GM12878 (cell line): ENCODE data around the gene MAPT. TPM values are rescaled to one million over a fixed set of nuclear protein-coding genes. Genes with fewer than 3 reads are reported as not detected.

Experiments used
- ATAC-seq: fragments of 200-7000 bp; cut with Tn5 transposase; 3 replicates; pipeline ENCODE4 v1.9.1; 2020; ENCODE audit warnings: mild to moderate bottlenecking, moderate library complexity
- BruUV-seq: library from RNA; stranded (reverse); fragments of 400-500 nt; replicated peaks from 2 replicates; lab custom pipeline; 2021; lab: Mats Ljungman, UMichigan
- CTCF ChIA-PET: fragments of 300-600 bp; sonication (Branson Sonifier 250); formaldehyde crosslinking; extraction: SDS; loops from one replicate; lab custom pipeline; 2021; ENCODE audit warnings: inconsistent platforms; lab: Yijun Ruan, JAX
- POLR2A ChIA-PET: fragments of 350-600 bp; formaldehyde crosslinking; extraction: SDS; loops from one replicate; lab custom pipeline; 2021; ENCODE audit warnings: inconsistent platforms; lab: Charles Lee
- RAD21 ChIA-PET: fragments of 300-600 bp; sonication (Branson Sonifier 250); formaldehyde crosslinking; loops from one replicate; lab custom pipeline; 2023; ENCODE audit warnings: antibody characterized with exemption; ENCODE audit not compliant: unreplicated experiment; lab: Charles Lee
- SMC1A ChIA-PET: fragments of 300-600 bp; sonication (Branson Sonifier 250); formaldehyde crosslinking; loops from one replicate; lab custom pipeline; 2023; ENCODE audit not compliant: unreplicated experiment, uncharacterized antibody; lab: Charles Lee
- DNase-seq: peaks from one replicate; pipeline ENCODE4 v3.0.0-alpha.2; 2011; ENCODE audit warnings: low read depth, low spot score
- FAIRE-seq: peaks from 3 replicates; lab custom pipeline; 2011; peaks lifted over from hg19 to GRCh38; lab: Jason Lieb, UNC
- H2AFZ ChIP-seq: 2 replicates; pipeline ENCODE4 v1.6.0; 2011; ENCODE audit warnings: low read depth, low read length, control low read depth; ENCODE audit not compliant: control insufficient read depth
- H3K27ac ChIP-seq: 2 replicates; pipeline ENCODE4 v1.5.1; 2011; ENCODE audit warnings: control low read depth; ENCODE audit not compliant: control insufficient read depth, insufficient read depth
- H3K27me3 ChIP-seq, 2 experiments: replicated peaks in 1 of 2; 2 replicates each; pipeline versions ENCODE4 v1.6.0 to v1.6.1; 2011; ENCODE audit warnings: low read length in 1 of 2; ENCODE audit not compliant: control insufficient read depth in 2 of 2, insufficient read depth in 2 of 2
- H3K36me3 ChIP-seq, 2 experiments: 2 replicates each; pipeline ENCODE4 v1.5.1; 2011; ENCODE audit warnings: low read length in 1 of 2; ENCODE audit not compliant: control insufficient read depth in 2 of 2, insufficient read depth in 2 of 2
- H3K4me1 ChIP-seq: 2 replicates; pipeline ENCODE4 v1.6.1; 2011; ENCODE audit warnings: mild to moderate bottlenecking, low read length, moderate library complexity, mixed read lengths; ENCODE audit not compliant: control insufficient read depth, insufficient read depth
- H3K4me2 ChIP-seq: 2 replicates; pipeline ENCODE4 v1.6.0; 2011; ENCODE audit warnings: control low read depth; ENCODE audit not compliant: control insufficient read depth, insufficient read depth
- H3K4me3 ChIP-seq: fragments of 200-600 bp; sonication (generic); 2 replicates; pipeline ENCODE4 v1.5.1; 2016
- H3K79me2 ChIP-seq: 2 replicates; pipeline ENCODE4 v1.6.0; 2011; ENCODE audit warnings: low read length; ENCODE audit not compliant: control insufficient read depth, insufficient read depth
- H3K9ac ChIP-seq: 2 replicates; pipeline ENCODE4 v1.8.0; 2011; ENCODE audit warnings: low read length, control low read depth, mixed read lengths; ENCODE audit not compliant: control insufficient read depth, insufficient read depth
- H3K9me3 ChIP-seq: replicated peaks from 3 replicates; pipeline ENCODE4 v1.5.1; 2011; ENCODE audit warnings: mild to moderate bottlenecking, low read length; ENCODE audit not compliant: control insufficient read depth, insufficient read depth
- H4K20me1 ChIP-seq: 2 replicates; pipeline ENCODE4 v1.6.0; 2011; ENCODE audit not compliant: control insufficient read depth, insufficient read depth
- CTCF ChIP-seq, 3 experiments: IDR thresholded peaks in 2 of 3; conservative IDR thresholded peaks in 1 of 3; 2 replicates each; pipeline ENCODE4 v1.5.1; 2011; ENCODE audit warnings: low read depth in 3 of 3, low read length in 3 of 3, mild to moderate bottlenecking in 3 of 3, control low read depth in 2 of 3, moderate library complexity in 2 of 3, inconsistent platforms in 1 of 3, mixed read lengths in 1 of 3; ENCODE audit not compliant: control insufficient read depth in 2 of 3, insufficient read depth in 1 of 3; ENCODE audit errors: extremely low read depth in 1 of 3
- E2F4 ChIP-seq: IDR thresholded peaks from 2 replicates; pipeline ENCODE4 v1.6.1; 2012; ENCODE audit warnings: low read depth, low read length, improper control_type of control experiment
- SMC3 ChIP-seq: IDR thresholded peaks from 2 replicates; pipeline ENCODE4 v1.6.1; 2011; ENCODE audit warnings: low read length, improper control_type of control experiment, borderline replicate concordance
- SRF ChIP-seq, 2 experiments: IDR thresholded peaks; 2 replicates each; pipeline ENCODE4 v1.6.1; 2011; ENCODE audit warnings: low read depth in 2 of 2, low read length in 2 of 2, mild to moderate bottlenecking in 1 of 2, moderate library complexity in 1 of 2
- ZBTB4 ChIP-seq: fragments of 450-650 bp; formaldehyde crosslinking; IDR thresholded peaks from 2 replicates; pipeline ENCODE4 v1.4.0; 2022; ENCODE audit warnings: mild to moderate bottlenecking, moderate library complexity
- WGBS: methylation state at CpG from one replicate; pipeline ENCODE4 v1.1.6; 2016; ENCODE audit warnings: low lambda C conversion rate; ENCODE audit not compliant: insufficient replicate concordance, insufficient coverage; ENCODE audit errors: missing lambda C conversion rate; 5-methylcytosine and 5-hydroxymethylcytosine counted together
- in situ Hi-C: fragments of 300-500 bp; cut with MboI; formaldehyde crosslinking; loops from 9 replicates; pipeline ENCODE4 v1.14.3; 2018; ENCODE audit warnings: mixed read lengths
- intact Hi-C: fragments of 100-400 bp; cut with micrococcal nuclease; formaldehyde crosslinking; loops from one replicate; pipeline ENCODE4 v1.14.2; 2022; ENCODE audit not compliant: unreplicated experiment
- polyA plus RNA-seq, 11 experiments: library from polyadenylated mRNA; depleted of rRNA in 4 of 11; unstranded in 6 of 11; stranded (reverse) in 5 of 11; fragments of >200 nt; fragmentation: Nextera tagmentation in 4 of 11; fragmentation: Illumina TruSeq in 1 of 11; extraction: Ambion mirVana in 4 of 11; extraction: Trizol in 1 of 11; gene quantifications; 1 replicate in 1 of 11; 2 replicates in 10 of 11; pipeline versions ENCODE4 v1.2.1 to v1.2.3, GENCODE V29; 2011 to 2016; ENCODE audit warnings: inconsistent platforms in 2 of 11, missing spikeins in 2 of 11, low read depth in 1 of 11
- total RNA-seq, 4 experiments: library from RNA; depleted of rRNA in 3 of 4; stranded (reverse); fragments of >200 nt in 3 of 4; fragmentation: Illumina TruSeq in 1 of 4; extraction: Trizol in 1 of 4; gene quantifications; 2 replicates each; pipeline versions ENCODE4 v1.2.1 to v1.2.3, GENCODE V29; 2013 to 2021
- TF ChIP-seq, protein P1 (sequence below): IDR thresholded peaks from 2 replicates; pipeline ENCODE4 v1.6.1; 2012; ENCODE audit warnings: mild to moderate bottlenecking, low read depth, low read length
- TF ChIP-seq, protein P2 (sequence below): fragments of 450-650 bp; IDR thresholded peaks from 2 replicates; pipeline ENCODE4 v1.6.1; 2018; ENCODE audit warnings: mild to moderate bottlenecking, low read depth, moderate library complexity; ENCODE audit not compliant: partially characterized antibody

Gene MAPT
- total and polyA plus RNA-seq, 10 of the 15 experiments (the other 5 are each of a cell fraction or from before 2014, with no cell fraction given): under 0.01 to 0.05 (median 0.03) TPM; not detected in 7

- in situ Hi-C loops (loop anchor here (5.0 kb wide), 1 partner anchor 143 kb away; no protein-coding TSS in a partner anchor), intact Hi-C loops (loop anchor here (1.0 to 5.0 kb wide), 3 partner anchors 37 to 169 kb away; no protein-coding TSS in a partner anchor)
- ChIA-PET CTCF (interaction anchor here (0.7 to 5.8 kb wide), 48 partner anchors 9 to 244 kb away, joined by 3 to 120 read pairs (median 5); partner anchors contain the start of gene KANSL1), SMC1A (interaction anchor here (0.6 to 4.5 kb wide), 25 partner anchors 10 to 242 kb away, joined by 3 to 88 read pairs (median 5); partner anchors contain the start of gene KANSL1), POLR2A (interaction anchor here (0.7 to 1.1 kb wide), 3 partner anchors 8 to 167 kb away, joined by 4 to 6 read pairs (median 6); no protein-coding TSS in a partner anchor), RAD21 (interaction anchor here (0.7 to 2.3 kb wide), 17 partner anchors 8 to 171 kb away, joined by 3 to 61 read pairs (median 4); partner anchors contain the start of gene KANSL1)
- no peak for FAIRE-seq
- H3K4me1 ChIP-seq: no peaks in the 10 kb centered on the region
- ATAC-seq: peak; percentile 76
- no peak overlapping the region for H3K9ac ChIP-seq
- no peak for DNase-seq
- BruUV-seq: no TSS peak
- WGBS: 46% methylated on average over 5 of the region's 5 CpGs
- H3K4me2 ChIP-seq: no peak overlapping the region
- no peak overlapping the region for H3K27ac ChIP-seq
- peaks cover 7 to 38% of the 10 kb centered on the region in 2 experiments for H3K36me3 ChIP-seq
- no peak overlapping the region for H3K4me3 ChIP-seq
- H4K20me1 ChIP-seq: no peaks in the 10 kb centered on the region
- no peaks in the 10 kb centered on the region for H3K9me3 ChIP-seq
- H2AFZ ChIP-seq: no peak overlapping the region
- no peaks in the 10 kb centered on the region for H3K27me3 ChIP-seq
- H3K79me2 ChIP-seq: no peaks in the 10 kb centered on the region
- TF ChIP-seq E2F4 (no peak), SMC3 (peak; percentile 86; the same call in 1 of the 2 replicates), ZBTB4 (CRISPR knock-in tag) (no peak), CTCF (IDR thresholded peaks at IDR 0.05 in 2 of 3, conservative IDR thresholded peaks at IDR 0.05 in 1 of 3; ENCODE audit: control insufficient read depth in 2 of 3, extremely low read depth in 1 of 3, insufficient read depth in 1 of 3, low read depth in 3 of 3, low read length in 3 of 3) (peak; percentile 67 to 80 (median 76)), SRF (IDR thresholded peaks at IDR 0.05; ENCODE audit: low read depth in 2 of 2, low read length in 2 of 2) (no peak)
- TF ChIP-seq, protein P1, sequence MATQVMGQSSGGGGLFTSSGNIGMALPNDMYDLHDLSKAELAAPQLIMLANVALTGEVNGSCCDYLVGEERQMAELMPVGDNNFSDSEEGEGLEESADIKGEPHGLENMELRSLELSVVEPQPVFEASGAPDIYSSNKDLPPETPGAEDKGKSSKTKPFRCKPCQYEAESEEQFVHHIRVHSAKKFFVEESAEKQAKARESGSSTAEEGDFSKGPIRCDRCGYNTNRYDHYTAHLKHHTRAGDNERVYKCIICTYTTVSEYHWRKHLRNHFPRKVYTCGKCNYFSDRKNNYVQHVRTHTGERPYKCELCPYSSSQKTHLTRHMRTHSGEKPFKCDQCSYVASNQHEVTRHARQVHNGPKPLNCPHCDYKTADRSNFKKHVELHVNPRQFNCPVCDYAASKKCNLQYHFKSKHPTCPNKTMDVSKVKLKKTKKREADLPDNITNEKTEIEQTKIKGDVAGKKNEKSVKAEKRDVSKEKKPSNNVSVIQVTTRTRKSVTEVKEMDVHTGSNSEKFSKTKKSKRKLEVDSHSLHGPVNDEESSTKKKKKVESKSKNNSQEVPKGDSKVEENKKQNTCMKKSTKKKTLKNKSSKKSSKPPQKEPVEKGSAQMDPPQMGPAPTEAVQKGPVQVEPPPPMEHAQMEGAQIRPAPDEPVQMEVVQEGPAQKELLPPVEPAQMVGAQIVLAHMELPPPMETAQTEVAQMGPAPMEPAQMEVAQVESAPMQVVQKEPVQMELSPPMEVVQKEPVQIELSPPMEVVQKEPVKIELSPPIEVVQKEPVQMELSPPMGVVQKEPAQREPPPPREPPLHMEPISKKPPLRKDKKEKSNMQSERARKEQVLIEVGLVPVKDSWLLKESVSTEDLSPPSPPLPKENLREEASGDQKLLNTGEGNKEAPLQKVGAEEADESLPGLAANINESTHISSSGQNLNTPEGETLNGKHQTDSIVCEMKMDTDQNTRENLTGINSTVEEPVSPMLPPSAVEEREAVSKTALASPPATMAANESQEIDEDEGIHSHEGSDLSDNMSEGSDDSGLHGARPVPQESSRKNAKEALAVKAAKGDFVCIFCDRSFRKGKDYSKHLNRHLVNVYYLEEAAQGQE: no peak
- TF ChIP-seq, protein P2, sequence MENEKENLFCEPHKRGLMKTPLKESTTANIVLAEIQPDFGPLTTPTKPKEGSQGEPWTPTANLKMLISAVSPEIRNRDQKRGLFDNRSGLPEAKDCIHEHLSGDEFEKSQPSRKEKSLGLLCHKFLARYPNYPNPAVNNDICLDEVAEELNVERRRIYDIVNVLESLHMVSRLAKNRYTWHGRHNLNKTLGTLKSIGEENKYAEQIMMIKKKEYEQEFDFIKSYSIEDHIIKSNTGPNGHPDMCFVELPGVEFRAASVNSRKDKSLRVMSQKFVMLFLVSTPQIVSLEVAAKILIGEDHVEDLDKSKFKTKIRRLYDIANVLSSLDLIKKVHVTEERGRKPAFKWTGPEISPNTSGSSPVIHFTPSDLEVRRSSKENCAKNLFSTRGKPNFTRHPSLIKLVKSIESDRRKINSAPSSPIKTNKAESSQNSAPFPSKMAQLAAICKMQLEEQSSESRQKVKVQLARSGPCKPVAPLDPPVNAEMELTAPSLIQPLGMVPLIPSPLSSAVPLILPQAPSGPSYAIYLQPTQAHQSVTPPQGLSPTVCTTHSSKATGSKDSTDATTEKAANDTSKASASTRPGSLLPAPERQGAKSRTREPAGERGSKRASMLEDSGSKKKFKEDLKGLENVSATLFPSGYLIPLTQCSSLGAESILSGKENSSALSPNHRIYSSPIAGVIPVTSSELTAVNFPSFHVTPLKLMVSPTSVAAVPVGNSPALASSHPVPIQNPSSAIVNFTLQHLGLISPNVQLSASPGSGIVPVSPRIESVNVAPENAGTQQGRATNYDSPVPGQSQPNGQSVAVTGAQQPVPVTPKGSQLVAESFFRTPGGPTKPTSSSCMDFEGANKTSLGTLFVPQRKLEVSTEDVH: no peak
Observed at GRCh38 chr17:46044286-46044928, 150.1 kb downstream of the MAPT start.
